OCI-LY3 (cell line): ENCODE results near the gene OAS2.
A peak's percentile ranks its signal among the peaks of the same experiment; 100 is the strongest.

Source experiments
- H2AFZ ChIP-seq: fragments of 200-600, 300-600 bp; shearing (Covaris generic); 2 replicates; pipeline ENCODE4 v1.6.0; 2014; ENCODE audit warnings: antibody characterized with exemption, low read depth, low read length
- H3K27ac ChIP-seq: fragments of 200-600, 300-600 bp; sonication (generic); 2 replicates; pipeline ENCODE4 v1.5.1; 2014; ENCODE audit warnings: mild to moderate bottlenecking, low read length, moderate library complexity, mixed read lengths
- H3K27me3 ChIP-seq: fragments of 200-600, 300-600 bp; sonication (generic); 2 replicates; pipeline ENCODE4 v1.6.1; 2014; ENCODE audit warnings: low read depth, low read length, mixed read lengths
- H3K36me3 ChIP-seq: fragments of 200-600, 300-600 bp; sonication (generic); replicated peaks from 2 replicates; pipeline ENCODE3; 2014; ENCODE audit warnings: low read depth, low read length, mixed read lengths
- H3K4me1 ChIP-seq: fragments of 300-600, 200-600 bp; sonication (generic); 2 replicates; pipeline ENCODE4 v1.6.1; 2014; ENCODE audit warnings: low read length, mixed read lengths
- H3K4me2 ChIP-seq: fragments of 200-600, 300-600 bp; sonication (generic); 2 replicates; pipeline ENCODE4 v1.6.1; 2014; ENCODE audit warnings: low read length, mixed read lengths
- H3K4me3 ChIP-seq: fragments of 300-600, 200-600 bp; sonication (generic); 2 replicates; pipeline ENCODE4 v1.5.1; 2014; ENCODE audit warnings: antibody characterized with exemption, mild to moderate bottlenecking, low read length, moderate library complexity
- H3K79me2 ChIP-seq: fragments of 300-600, 200-600 bp; shearing (Covaris generic); 2 replicates; pipeline ENCODE4 v1.6.1; 2014; ENCODE audit warnings: mild to moderate bottlenecking, low read length, mixed read lengths
- H3K9ac ChIP-seq: fragments of 300-600, 200-600 bp; shearing (Covaris generic); 2 replicates; pipeline ENCODE4 v1.6.0; 2014; ENCODE audit warnings: mild to moderate bottlenecking, low read length, moderate library complexity
- H3K9me3 ChIP-seq: fragments of 200-600, 300-600 bp; shearing (Covaris generic); 2 replicates; pipeline ENCODE4 v1.6.1; 2014; ENCODE audit warnings: low read length, mixed read lengths; ENCODE audit not compliant: insufficient read depth
- H4K20me1 ChIP-seq: fragments of 200-600, 300-600 bp; sonication (generic); 2 replicates; pipeline ENCODE4 v1.6.1; 2016; ENCODE audit warnings: low read length, mixed read lengths; ENCODE audit not compliant: insufficient read depth
- CTCF ChIP-seq: fragments of 200-600, 300-600 bp; sonication (generic); IDR thresholded peaks from 2 replicates; pipeline ENCODE4 v1.5.1; 2014; ENCODE audit warnings: antibody characterized with exemption, low read length, low read depth
- EZH2phosphoT487 ChIP-seq: fragments of 200-600 bp; shearing (Covaris generic); IDR thresholded peaks from 2 replicates; pipeline ENCODE4 v1.6.1; 2018; ENCODE audit warnings: antibody characterized with exemption, mixed run types, low read depth

Gene OAS2

GRCh38 chr12:112977139-112977538 is 1.2 kb upstream of the OAS2 start:
- Histone ChIP-seq H3K9me3 (no peaks in the 10 kb centered on the region), H3K9ac (no peak overlapping the region), H3K27me3 (no peaks in the 10 kb centered on the region), H3K4me2 (no peak overlapping the region), H4K20me1 (no peaks in the 10 kb centered on the region), H3K4me3 (no peak overlapping the region), H3K27ac (no peak overlapping the region), H3K36me3 (no peaks in the 10 kb centered on the region), H3K79me2 (no peaks in the 10 kb centered on the region), H2AFZ (no peak overlapping the region), H3K4me1 (peaks cover 24% of the 10 kb centered on the region)
- no peak for TF ChIP-seq EZH2phosphoT487
- no peak for TF ChIP-seq CTCF

- Histone ChIP-seq H3K36me3 (no peaks in the 10 kb centered on the region), H3K9me3 (no peaks in the 10 kb centered on the region), H3K27me3 (no peaks in the 10 kb centered on the region), H4K20me1 (no peaks in the 10 kb centered on the region), H3K4me3 (peak overlapping the region; percentile 78), H3K4me2 (peak overlapping the region; percentile 90), H3K27ac (peak overlapping the region; percentile 53), H2AFZ (peak overlapping the region; percentile 99), H3K4me1 (peaks cover 24% of the 10 kb centered on the region), H3K79me2 (no peaks in the 10 kb centered on the region), H3K9ac (peak overlapping the region; percentile 70)
- TF ChIP-seq CTCF (no peak), EZH2phosphoT487 (no peak)
Measured at GRCh38 chr12:112977641-112978040, 678 bp upstream of the OAS2 start.

GRCh38 chr12:112979041-112979680 is 842 bp downstream of the OAS2 start:
- peak overlapping the region; percentile 90 for H3K4me2 ChIP-seq
- peak overlapping the region; percentile 70 for H3K9ac ChIP-seq
- peak overlapping the region; percentile 99 for H2AFZ ChIP-seq
- H3K4me1 ChIP-seq: peaks cover 19% of the 10 kb centered on the region
- no peaks in the 10 kb centered on the region for H3K36me3 ChIP-seq
- peak overlapping the region; percentile 53 for H3K27ac ChIP-seq
- H3K9me3 ChIP-seq: no peaks in the 10 kb centered on the region
- H3K79me2 ChIP-seq: no peaks in the 10 kb centered on the region
- H4K20me1 ChIP-seq: no peaks in the 10 kb centered on the region
- TF ChIP-seq CTCF (no peak), EZH2phosphoT487 (no peak)
- peak overlapping the region; percentile 78 for H3K4me3 ChIP-seq
- H3K27me3 ChIP-seq: no peaks in the 10 kb centered on the region

GRCh38 chr12:112980491-112981158 is 2.3 kb downstream of the OAS2 start:
- Histone ChIP-seq H3K4me3 (no peak overlapping the region), H3K79me2 (no peaks in the 10 kb centered on the region), H3K9ac (no peak overlapping the region), H2AFZ (no peak overlapping the region), H4K20me1 (no peaks in the 10 kb centered on the region), H3K4me2 (no peak overlapping the region), H3K36me3 (no peaks in the 10 kb centered on the region), H3K4me1 (peaks cover 19% of the 10 kb centered on the region), H3K27me3 (no peaks in the 10 kb centered on the region), H3K9me3 (0 out of 2 replicates have a peak, but pooled peaks cover 5% of the 10 kb centered on the region), H3K27ac (no peak overlapping the region)
- TF ChIP-seq CTCF (no peak), EZH2phosphoT487 (no peak)
